ENCODE measurements around the gene LIN37.
A peak's percentile ranks its signal among the peaks of the same experiment; 100 is the strongest.

LIN37 gene

DNA sequence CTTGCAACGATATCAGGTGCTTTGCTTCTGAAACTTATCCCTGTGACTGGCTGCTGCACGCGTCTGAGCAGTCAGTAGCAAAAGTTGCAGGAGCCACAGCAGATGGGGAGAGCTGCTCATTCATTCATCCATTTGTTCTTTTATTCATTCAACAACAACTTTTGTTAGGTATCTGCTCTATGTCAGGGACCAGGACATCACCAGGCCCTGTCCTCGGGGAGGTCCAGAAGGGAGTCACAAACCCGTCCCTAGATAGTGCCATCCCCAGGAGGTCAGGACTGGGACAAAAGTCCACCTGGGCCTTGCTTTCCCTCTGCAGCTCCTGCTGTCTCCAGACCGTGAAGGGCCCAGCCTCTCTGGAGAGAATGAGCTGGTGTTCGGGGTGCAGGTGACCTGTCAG is 29.6 kb downstream of the LIN37 start:
- no peaks in the 10 kb centered on the region for H3K9me3 Mint-ChIP-seq
- no peak overlapping the region for H3K27ac Mint-ChIP-seq
- no peaks in the 10 kb centered on the region for H3K27me3 Mint-ChIP-seq
- H3K4me3 Mint-ChIP-seq = no peak overlapping the region
- peaks cover 15% of the 10 kb centered on the region for H3K4me1 Mint-ChIP-seq (ENCODE audit: low read depth)
- H3K36me3 Mint-ChIP-seq (ENCODE audit: low read depth) = no peaks in the 10 kb centered on the region

DNA sequence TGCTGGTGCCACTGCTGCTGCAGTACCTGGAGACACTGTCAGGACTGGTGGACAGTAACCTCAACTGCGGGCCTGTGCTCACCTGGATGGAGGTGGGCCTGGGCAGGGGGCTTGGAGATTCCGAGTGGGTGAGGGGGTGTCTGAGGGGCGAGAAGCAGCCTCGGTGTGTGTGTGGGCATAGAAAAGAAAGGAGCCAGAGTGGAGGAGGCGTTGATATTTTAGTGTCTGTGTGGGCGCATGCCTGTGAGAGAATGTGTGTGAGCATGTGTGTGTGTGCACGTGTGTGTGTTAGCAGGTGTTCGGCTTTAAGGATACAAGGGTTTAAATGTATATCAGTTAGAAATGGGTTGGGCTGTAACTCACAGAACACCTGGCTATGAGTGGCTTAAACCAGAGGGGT is 30.7 kb downstream of the LIN37 start:
- H3K27ac Mint-ChIP-seq = no peak overlapping the region
- H3K9me3 Mint-ChIP-seq = no peaks in the 10 kb centered on the region
- H3K4me1 Mint-ChIP-seq (ENCODE audit: low read depth) = peaks cover 15% of the 10 kb centered on the region
- H3K27me3 Mint-ChIP-seq = no peaks in the 10 kb centered on the region
- H3K36me3 Mint-ChIP-seq (ENCODE audit: low read depth) = no peaks in the 10 kb centered on the region
- no peak overlapping the region for H3K4me3 Mint-ChIP-seq

- Mint-ChIP-seq H3K4me1 (ENCODE audit: low read depth) (peaks cover 6% of the 10 kb centered on the region), H3K9me3 (no peaks in the 10 kb centered on the region), H3K27ac (no peak overlapping the region), H3K36me3 (ENCODE audit: low read depth) (no peaks in the 10 kb centered on the region), H3K4me3 (no peak overlapping the region), H3K27me3 (no peaks in the 10 kb centered on the region)
These were observed 31.7 kb downstream of the LIN37 start for GRCh38 chr19:35780058-35780457.

DNA sequence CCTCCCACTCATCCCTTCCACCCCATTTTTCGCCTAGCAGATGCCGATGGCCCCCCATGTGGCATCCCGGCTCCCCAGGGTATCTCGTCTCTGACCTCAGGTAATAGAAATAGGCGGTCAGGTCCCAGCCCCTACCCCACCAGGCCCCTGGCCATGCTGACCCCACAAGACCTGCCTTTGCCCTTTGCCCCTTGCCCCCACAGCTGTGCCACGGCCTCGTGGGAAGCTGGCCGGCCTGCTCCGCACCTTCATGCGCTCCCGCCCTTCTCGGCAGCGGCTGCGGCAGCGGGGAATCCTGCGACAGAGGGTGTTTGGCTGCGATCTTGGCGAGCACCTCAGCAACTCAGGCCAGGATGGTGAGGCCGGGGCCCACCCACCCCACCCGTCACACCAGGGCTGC is 32.3 kb downstream of the LIN37 start:
- H3K27me3 Mint-ChIP-seq = no peaks in the 10 kb centered on the region
- no peaks in the 10 kb centered on the region for H3K36me3 Mint-ChIP-seq (ENCODE audit: low read depth)
- no peaks in the 10 kb centered on the region for H3K9me3 Mint-ChIP-seq
- peaks cover 5% of the 10 kb centered on the region for H3K4me1 Mint-ChIP-seq (ENCODE audit: low read depth)
- no peak overlapping the region for H3K4me3 Mint-ChIP-seq
- no peak overlapping the region for H3K27ac Mint-ChIP-seq

DNA sequence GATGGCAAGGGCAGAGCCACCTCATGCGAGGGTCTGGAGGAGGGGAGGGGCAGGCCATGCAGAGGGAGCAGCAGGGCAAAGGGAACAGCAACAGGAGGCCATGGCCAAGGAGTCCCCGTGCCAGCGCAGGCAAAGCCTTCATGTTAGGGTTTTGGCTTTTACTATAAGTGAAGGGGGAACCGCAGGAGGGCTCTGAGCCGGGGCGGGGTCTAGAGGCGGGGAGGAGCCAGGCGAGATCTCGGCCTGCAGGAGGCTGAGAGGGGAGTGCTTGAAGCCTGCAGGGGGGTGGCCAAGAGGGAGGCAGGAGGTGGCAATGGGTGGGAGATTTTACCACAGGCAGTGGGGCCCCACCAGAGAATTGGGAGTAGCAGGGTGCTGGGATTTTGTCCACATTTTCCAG is 33.3 kb downstream of the LIN37 start:
- no peaks in the 10 kb centered on the region for H3K36me3 Mint-ChIP-seq (ENCODE audit: low read depth)
- H3K4me1 Mint-ChIP-seq (ENCODE audit: low read depth) = no peaks in the 10 kb centered on the region
- H3K27ac Mint-ChIP-seq = no peak overlapping the region
- H3K27me3 Mint-ChIP-seq = no peaks in the 10 kb centered on the region
- H3K9me3 Mint-ChIP-seq = no peaks in the 10 kb centered on the region
- no peak overlapping the region for H3K4me3 Mint-ChIP-seq

- H3K36me3 Mint-ChIP-seq (ENCODE audit: low read depth) = no peaks in the 10 kb centered on the region
- no peaks in the 10 kb centered on the region for H3K4me1 Mint-ChIP-seq (ENCODE audit: low read depth)
- no peaks in the 10 kb centered on the region for H3K9me3 Mint-ChIP-seq
- H3K27ac Mint-ChIP-seq = no peak overlapping the region
- no peaks in the 10 kb centered on the region for H3K27me3 Mint-ChIP-seq
- H3K4me3 Mint-ChIP-seq = no peak overlapping the region
These were observed 34.2 kb downstream of the LIN37 start for GRCh38 chr19:35782589-35782988.

DNA sequence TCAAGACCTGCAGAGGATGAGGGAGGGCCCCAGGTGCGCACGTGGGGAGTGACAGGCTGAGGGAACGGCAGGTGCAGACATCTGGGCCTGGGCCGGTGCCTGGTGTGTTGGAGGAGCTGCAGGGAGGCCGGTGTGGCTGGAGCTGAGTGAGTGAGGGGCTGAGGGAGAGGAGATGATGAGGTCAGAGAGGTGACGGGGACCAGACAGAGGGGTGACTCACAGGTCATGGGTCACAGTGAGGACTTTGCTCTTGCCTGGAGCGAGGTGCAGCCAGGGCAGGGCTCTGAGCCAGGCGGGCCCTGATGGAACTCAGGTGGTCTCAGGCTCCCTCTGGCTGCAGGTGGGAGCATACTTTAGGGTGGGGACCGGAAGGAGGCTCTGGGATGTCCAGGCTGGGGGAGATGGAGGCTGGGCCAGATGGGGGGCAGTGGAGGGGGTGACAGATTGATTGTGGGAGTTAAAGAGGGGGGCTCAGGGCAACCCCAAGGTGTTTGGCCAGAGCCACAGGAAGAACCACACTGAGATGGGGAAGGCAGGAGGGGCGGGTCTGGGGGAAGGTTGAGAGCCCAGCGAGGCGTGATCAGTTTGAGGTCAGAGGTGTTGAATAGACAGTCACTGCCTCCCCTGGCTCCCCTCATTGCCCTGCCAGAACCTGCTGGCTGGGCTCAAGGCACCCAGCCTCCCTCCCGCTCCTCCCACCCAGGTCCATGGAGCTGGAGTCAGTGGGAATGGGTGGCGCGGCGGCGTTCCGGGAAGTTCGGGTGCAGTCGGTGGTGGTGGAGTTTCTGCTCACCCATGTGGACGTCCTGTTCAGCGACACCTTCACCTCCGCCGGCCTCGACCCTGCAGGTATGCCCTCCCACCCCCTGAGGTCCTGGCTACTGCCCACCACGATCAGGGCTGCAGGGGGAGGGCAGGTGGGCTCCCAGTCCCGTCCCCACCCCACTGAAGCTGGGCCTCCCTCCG is 35.4 kb downstream of the LIN37 start:
- no peaks in the 10 kb centered on the region for H3K36me3 Mint-ChIP-seq (ENCODE audit: low read depth)
- no peak overlapping the region for H3K27ac Mint-ChIP-seq
- no peaks in the 10 kb centered on the region for H3K4me1 Mint-ChIP-seq (ENCODE audit: low read depth)
- no peaks in the 10 kb centered on the region for H3K27me3 Mint-ChIP-seq
- H3K9me3 Mint-ChIP-seq = no peaks in the 10 kb centered on the region
- no peak overlapping the region for H3K4me3 Mint-ChIP-seq

- no peaks in the 10 kb centered on the region for H3K4me1 Mint-ChIP-seq (ENCODE audit: low read depth)
- H3K4me3 Mint-ChIP-seq = no peak overlapping the region
- no peaks in the 10 kb centered on the region for H3K9me3 Mint-ChIP-seq
- H3K27me3 Mint-ChIP-seq = no peaks in the 10 kb centered on the region
- no peaks in the 10 kb centered on the region for H3K36me3 Mint-ChIP-seq (ENCODE audit: low read depth)
- no peak overlapping the region for H3K27ac Mint-ChIP-seq
These were observed 36.3 kb downstream of the LIN37 start for GRCh38 chr19:35784503-35785338.

- Mint-ChIP-seq H3K27me3 (no peaks in the 10 kb centered on the region), H3K27ac (no peak overlapping the region), H3K36me3 (ENCODE audit: low read depth) (no peaks in the 10 kb centered on the region), H3K4me3 (no peak overlapping the region), H3K9me3 (no peaks in the 10 kb centered on the region), H3K4me1 (ENCODE audit: low read depth) (no peaks in the 10 kb centered on the region)
These were observed 36.9 kb downstream of the LIN37 start for GRCh38 chr19:35785339-35785627.

- H3K36me3 Mint-ChIP-seq (ENCODE audit: low read depth) = no peaks in the 10 kb centered on the region
- H3K9me3 Mint-ChIP-seq = no peaks in the 10 kb centered on the region
- H3K27me3 Mint-ChIP-seq = no peaks in the 10 kb centered on the region
- H3K4me3 Mint-ChIP-seq = no peak overlapping the region
- H3K4me1 Mint-ChIP-seq (ENCODE audit: low read depth) = no peaks in the 10 kb centered on the region
- H3K27ac Mint-ChIP-seq = peak overlapping the region; percentile 21
These were observed 38.2 kb downstream of the LIN37 start for GRCh38 chr19:35786299-35787160.

- Mint-ChIP-seq H3K27ac (no peak overlapping the region), H3K4me3 (no peak overlapping the region), H3K27me3 (no peaks in the 10 kb centered on the region), H3K4me1 (ENCODE audit: low read depth) (no peaks in the 10 kb centered on the region), H3K36me3 (ENCODE audit: low read depth) (no peaks in the 10 kb centered on the region), H3K9me3 (no peaks in the 10 kb centered on the region)
These were observed 38.9 kb downstream of the LIN37 start for GRCh38 chr19:35787227-35787799.

- no peaks in the 10 kb centered on the region for H3K4me1 Mint-ChIP-seq (ENCODE audit: low read depth)
- H3K36me3 Mint-ChIP-seq (ENCODE audit: low read depth) = no peaks in the 10 kb centered on the region
- no peaks in the 10 kb centered on the region for H3K27me3 Mint-ChIP-seq
- H3K4me3 Mint-ChIP-seq = no peak overlapping the region
- no peaks in the 10 kb centered on the region for H3K9me3 Mint-ChIP-seq
- H3K27ac Mint-ChIP-seq = no peak overlapping the region
These were observed 40.0 kb downstream of the LIN37 start for GRCh38 chr19:35788205-35788960.

DNA sequence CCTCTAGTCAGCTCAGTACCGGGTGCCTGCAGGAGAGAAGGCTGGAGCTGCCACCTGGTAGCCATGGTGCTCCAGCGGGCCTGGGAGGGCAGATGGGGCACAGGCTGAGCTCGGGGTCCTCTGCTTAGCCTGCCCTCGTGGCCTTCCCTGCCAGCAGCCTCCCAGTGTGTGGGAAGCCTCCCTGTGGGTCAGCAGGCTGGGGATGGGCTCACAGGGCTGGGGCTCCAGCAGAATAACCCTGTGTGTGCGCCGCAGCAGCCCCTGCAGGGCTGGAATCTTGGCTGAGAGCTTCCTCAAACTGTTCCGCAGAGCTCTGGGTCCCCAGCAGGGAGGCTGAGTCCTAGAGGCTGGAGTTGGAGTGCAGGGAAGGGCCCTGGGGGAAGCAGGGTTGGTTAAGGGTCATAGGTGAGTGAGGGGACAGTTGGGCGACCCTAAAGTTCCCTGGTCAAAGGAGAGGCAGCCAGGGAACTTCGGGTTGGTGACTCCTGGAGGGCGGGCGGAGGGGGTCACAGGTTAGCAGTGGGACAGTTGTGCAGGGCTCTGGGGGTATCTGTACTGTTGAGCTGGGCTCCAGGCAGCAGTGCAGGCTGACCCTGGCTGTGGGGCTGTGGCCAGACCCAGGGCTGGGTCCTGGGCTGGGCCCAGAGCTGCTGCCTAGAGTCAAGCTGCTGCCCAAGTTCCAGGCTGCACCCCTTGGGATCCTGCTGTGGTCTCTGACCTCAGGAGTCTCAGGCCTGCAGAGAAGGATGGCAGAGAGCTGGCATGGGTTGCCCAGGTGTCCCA is 41.0 kb downstream of the LIN37 start:
- Mint-ChIP-seq H3K36me3 (ENCODE audit: low read depth) (no peaks in the 10 kb centered on the region), H3K27ac (no peak overlapping the region), H3K4me1 (ENCODE audit: low read depth) (no peaks in the 10 kb centered on the region), H3K27me3 (no peaks in the 10 kb centered on the region), H3K4me3 (no peak overlapping the region), H3K9me3 (no peaks in the 10 kb centered on the region)
